T-helper 9 cell (primary cell): ENCODE results near the gene ERMAP.
"Not testable (repeated sequence)": the region's sequence is repeated elsewhere in the genome, so short reads cannot be mapped to it uniquely, and the experiment has no call there.

Experiments
- DNase-seq: peaks from one replicate; pipeline ENCODE4 v3.0.0-alpha.2; 2020

The ERMAP gene

GRCh38 chr1:42846257-42847110 is 29.6 kb downstream of the ERMAP start, which contains the start of gene ZNF691:
Gene ZNF691 (plus strand): TSS chr1:42846613. CDS start chr1:42849659, 3,046 bp downstream.
- peak; percentile 80 for DNase-seq

GRCh38 chr1:42847111-42847595 is 30.2 kb downstream of the ERMAP start:
- DNase-seq, result no peak

GRCh38 chr1:42847721-42848460 is 31.0 kb downstream of the ERMAP start:
- DNase-seq, result no peak

- DNase-seq, result no peak
Observed at GRCh38 chr1:42848823-42849537, 32.1 kb downstream of the ERMAP start.

DNA sequence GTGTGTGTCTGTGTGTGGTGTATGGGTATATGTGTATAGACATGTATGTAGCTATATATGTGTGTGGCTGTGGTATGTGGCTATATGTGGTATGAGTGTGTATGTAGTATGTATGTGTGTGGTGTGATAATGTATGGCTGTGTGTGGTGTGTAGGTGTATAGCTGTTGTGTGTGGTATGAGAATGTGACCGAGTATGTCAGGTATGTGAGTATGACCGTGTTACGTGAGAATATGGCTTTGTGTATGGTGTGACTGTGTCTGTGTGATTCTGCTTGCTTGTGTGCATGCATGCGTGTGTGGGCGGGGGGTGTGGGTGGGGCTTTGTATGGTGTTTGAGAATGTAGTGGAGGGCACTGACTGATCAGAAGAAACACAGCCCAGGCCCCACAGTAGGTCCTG is 33.0 kb downstream of the ERMAP start:
- no peak for DNase-seq

DNA sequence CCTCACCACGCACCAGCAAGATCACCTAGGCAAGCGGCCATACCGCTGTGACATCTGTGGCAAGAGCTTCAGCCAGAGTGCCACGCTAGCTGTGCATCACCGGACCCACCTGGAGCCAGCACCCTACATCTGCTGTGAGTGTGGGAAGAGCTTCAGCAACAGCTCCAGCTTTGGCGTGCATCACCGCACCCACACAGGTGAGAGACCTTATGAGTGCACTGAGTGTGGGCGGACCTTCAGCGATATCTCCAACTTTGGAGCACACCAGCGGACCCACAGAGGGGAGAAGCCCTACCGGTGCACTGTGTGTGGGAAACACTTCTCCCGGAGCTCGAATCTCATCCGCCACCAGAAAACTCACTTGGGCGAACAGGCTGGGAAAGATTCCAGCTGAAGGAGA is 34.5 kb downstream of the ERMAP start:
- no peak for DNase-seq

- no peak for DNase-seq
Observed at GRCh38 chr1:42851960-42852607, 35.2 kb downstream of the ERMAP start.

GRCh38 chr1:42852608-42852980 is 35.7 kb downstream of the ERMAP start:
- no peak for DNase-seq

DNA sequence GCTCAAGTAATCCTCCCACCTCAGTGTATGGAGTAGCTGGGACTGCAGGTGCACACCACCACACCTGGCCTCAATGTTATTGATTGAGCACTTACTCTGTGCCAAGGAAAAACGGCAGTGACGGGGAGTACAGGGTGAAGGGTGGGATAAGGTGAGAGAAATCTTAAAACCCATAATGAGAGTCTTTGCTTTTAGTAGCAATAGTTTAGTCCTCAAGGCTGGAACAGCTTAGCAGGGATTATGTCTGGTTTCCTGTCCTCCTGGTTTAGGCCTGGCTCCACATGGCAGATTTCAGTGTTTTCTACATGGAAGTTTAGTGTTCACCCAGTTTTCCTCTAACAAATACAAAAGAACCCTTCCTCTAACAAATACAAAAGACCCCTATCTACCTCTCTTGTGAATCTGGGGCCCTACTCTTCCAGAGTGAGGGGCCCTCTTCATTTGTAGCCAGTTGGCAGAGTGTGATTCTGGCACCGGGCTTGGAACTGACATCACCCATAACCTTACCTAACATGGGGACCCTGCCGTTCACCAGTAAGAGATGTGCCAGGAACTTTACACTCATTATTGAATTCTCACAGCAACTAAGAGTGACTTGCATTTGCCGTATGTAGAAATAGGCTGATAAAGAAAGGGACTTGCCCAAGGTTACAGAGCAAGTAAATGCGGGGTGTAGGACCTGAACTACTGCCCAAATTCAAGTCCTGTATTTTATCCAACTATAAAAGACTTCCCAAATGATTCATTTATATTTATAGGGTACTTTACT is 36.4 kb downstream of the ERMAP start:
- DNase-seq, result no peak

DNA sequence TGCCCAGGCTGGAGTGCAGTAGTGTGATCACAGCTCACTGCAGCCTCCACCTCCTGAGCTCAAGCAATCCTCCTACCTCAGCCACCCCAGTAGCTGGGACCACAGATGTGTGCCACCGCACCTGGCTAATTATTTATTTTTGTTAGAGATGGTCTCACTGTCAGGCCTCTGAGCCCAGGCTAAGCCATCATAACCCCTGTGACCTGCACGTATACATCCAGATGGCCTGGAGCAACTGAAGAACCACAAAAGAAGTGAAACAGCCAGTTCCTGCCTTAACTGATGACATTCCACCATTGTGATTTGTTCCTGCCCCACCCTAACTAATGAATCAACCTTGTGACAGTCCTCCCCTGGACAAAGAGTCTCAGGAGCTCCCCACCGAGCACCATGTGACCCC is 39.6 kb downstream of the ERMAP start:
- DNase-seq, result not testable (repeated sequence)

DNA sequence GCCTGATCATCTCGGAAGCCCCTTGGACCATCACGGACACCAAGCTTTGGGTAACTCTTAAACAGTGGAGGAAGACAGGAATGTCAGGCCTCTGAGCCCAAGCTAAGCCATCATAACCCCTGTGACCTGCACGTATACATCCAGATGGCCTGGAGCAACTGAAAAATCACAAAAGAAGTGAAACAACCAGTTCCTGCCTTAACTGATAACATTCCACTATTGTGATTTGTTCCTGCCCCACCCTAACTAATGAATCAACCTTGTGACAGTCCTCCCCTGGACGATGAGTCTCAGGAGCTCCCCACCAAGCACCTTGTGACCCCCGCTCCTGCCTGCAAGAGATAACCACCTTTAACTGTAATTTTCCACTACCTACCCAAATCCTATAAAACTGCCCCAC is 42.4 kb downstream of the ERMAP start:
- DNase-seq, result not testable (repeated sequence)

DNA sequence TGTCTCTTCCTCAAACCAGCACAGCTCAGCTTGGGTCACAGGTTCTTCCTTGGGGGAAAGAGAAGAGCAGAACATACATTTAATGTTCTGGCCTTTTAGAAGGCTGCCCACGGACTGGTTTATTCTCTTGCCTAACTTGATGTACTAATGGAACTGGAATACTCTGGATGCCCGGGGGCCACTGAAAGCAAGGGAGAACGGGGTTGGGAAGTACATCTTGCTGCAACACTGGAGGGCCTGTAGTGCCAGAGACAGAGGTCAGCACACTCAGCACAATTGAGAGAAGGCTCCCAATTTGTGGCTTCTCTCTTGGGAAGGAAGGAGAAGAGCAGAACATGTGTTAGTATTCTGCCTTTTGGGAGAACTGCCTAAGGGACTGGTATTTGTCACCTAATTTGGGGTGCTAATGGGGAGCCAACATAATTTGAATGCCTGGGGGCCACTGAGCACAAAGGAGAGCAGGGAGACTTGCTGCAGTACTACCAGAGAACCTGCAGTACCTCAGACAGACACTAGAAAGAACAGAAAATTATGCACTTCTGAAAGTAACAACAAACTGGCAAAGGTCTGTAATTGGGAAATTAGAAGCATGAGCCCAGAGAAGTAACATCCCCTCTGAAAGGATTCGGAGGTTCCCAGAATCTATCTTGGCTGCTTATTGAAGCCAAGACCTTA is 43.6 kb downstream of the ERMAP start:
- DNase-seq, result no peak

DNA sequence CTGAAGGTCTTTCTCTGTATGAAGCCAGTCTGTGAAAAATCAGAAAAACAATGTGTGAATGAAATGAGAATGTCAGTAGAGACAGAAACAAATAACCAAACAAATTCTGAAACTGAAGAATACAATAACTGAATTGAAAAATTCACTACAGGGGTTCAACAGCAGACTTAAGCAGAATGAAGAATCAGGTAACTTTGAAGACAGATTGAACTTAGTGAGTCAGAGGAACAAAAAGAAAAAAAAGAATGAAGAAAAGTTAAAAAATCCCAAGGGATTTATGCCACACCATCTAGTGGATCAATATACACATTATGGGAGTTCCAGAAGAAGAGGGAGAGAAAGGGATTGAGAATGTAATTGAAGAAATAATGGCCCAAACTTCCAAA is 44.1 kb downstream of the ERMAP start:
- no peak for DNase-seq

- no peak for DNase-seq
Observed at GRCh38 chr1:42866549-42866948, 49.6 kb downstream of the ERMAP start.

DNA sequence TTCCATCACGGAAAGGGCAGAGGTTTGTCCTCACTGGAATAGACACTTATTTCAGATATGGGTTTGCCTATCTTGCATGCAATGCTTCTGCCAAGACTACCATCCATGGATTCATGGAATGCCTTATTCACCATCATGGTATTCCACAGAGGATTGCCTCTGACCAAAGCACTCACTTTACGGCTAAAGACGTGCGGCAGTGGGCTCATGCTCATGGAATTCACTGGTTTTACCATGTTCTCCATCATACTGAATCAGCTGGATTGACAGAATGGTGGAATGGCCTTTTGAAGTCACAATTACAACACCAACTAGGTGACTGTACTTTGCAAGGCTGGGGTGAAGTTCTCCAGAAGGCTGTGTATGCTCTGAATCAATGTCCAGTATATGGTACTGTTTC is 51.5 kb downstream of the ERMAP start:
- DNase-seq, result not testable (repeated sequence)

DNA sequence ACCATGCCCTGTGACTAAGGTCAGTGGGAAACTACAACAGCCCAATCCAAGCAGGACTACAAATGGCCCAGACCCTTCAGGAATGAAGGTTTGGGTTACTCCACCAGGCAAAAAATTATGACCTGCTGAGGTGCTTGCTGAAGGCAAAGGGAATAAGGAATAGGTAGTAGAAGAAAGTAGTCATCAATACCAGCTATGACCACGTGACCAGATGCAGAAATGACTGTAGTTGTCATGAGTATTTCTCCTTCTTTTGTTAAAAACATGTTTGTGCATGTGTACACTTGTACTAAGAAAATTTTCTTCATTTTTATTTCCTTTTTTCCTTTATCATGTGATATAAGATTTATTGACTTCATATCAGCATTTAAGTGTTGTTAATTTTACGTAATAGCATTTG is 52.3 kb downstream of the ERMAP start:
- DNase-seq, result not testable (repeated sequence)

DNA sequence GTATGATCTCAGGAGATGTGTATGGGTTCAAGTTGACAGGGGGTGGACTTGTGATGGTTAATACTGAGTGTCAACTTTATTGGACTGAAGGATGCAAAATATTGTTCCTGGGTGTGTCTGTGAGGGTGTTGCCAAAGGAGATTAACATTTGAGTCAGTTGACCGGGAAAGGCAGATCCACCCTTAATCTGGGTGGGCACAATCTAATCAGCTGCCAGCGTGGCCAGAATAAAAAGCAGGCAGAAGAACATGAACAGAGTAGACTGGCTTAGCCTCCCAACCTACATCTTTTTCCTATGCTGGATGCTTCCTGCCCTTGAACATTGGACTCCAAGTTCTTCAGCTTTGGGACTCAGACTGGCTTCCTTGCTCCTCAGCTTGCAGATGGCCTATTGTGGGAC is 52.8 kb downstream of the ERMAP start:
- not testable (repeated sequence) for DNase-seq

- not testable (repeated sequence) for DNase-seq
Observed at GRCh38 chr1:42873108-42873507, 56.2 kb downstream of the ERMAP start.

- DNase-seq, result no peak
Observed at GRCh38 chr1:42873670-42874069, 56.7 kb downstream of the ERMAP start.

GRCh38 chr1:42876009-42876408 is 59.1 kb downstream of the ERMAP start:
- DNase-seq, result no peak

- no peak for DNase-seq
Observed at GRCh38 chr1:42877380-42877779, 60.5 kb downstream of the ERMAP start.
